Stimulated activated CD4-positive, alpha-beta T cell treated with anti-CD3 and anti-CD28 coated beads, Interleukin-1b, Interleukin-23, amount 100 ng/mL, for 48 hours (primary cell): ENCODE measurements around the gene ZNF775.

Experiments
- DNase-seq: peaks from one replicate; pipeline ENCODE4 v3.0.0-alpha.2; 2020

The ZNF775 gene

GRCh38 chr7:150351587-150352194 lies 27.4 kb upstream of the ZNF775 start:
- DNase-seq: no peak

GRCh38 chr7:150355666-150356059 lies 23.5 kb upstream of the ZNF775 start:
- DNase-seq: no peak

GRCh38 chr7:150356265-150356897 lies 22.7 kb upstream of the ZNF775 start:
- no peak for DNase-seq

- peak; percentile 66 for DNase-seq
These were observed 21.9 kb upstream of the ZNF775 start for GRCh38 chr7:150357270-150357669.

- no peak for DNase-seq
These were observed 21.2 kb upstream of the ZNF775 start for GRCh38 chr7:150357771-150358427.

GRCh38 chr7:150358433-150358832 lies 20.7 kb upstream of the ZNF775 start:
- DNase-seq: no peak

GRCh38 chr7:150358988-150359621 lies 20.0 kb upstream of the ZNF775 start:
- no peak for DNase-seq

GRCh38 chr7:150359622-150360362 lies 19.3 kb upstream of the ZNF775 start:
- no peak for DNase-seq

GRCh38 chr7:150360363-150361058 lies 18.6 kb upstream of the ZNF775 start:
- no peak for DNase-seq

GRCh38 chr7:150361402-150361801 lies 17.7 kb upstream of the ZNF775 start:
- no peak for DNase-seq

- DNase-seq: no peak
These were observed 17.1 kb upstream of the ZNF775 start for GRCh38 chr7:150361807-150362621.

- no peak for DNase-seq
These were observed 15.8 kb upstream of the ZNF775 start for GRCh38 chr7:150363370-150363769.

- DNase-seq: no peak
These were observed 15.3 kb upstream of the ZNF775 start for GRCh38 chr7:150363872-150364271.

GRCh38 chr7:150365194-150365593 lies 13.9 kb upstream of the ZNF775 start:
- DNase-seq: no peak

GRCh38 chr7:150365673-150366398 lies 13.3 kb upstream of the ZNF775 start:
- no peak for DNase-seq

- no peak for DNase-seq
These were observed 11.4 kb upstream of the ZNF775 start for GRCh38 chr7:150367677-150368095.

- peak; percentile 82 for DNase-seq
These were observed 10.8 kb upstream of the ZNF775 start, which contains the start of gene REPIN1 for GRCh38 chr7:150368096-150368883. REPIN1 (plus strand) TSS chr7:150368822; CDS start chr7:150369712, 890 bp downstream.

GRCh38 chr7:150368884-150369747 lies 10.0 kb upstream of the ZNF775 start:
- DNase-seq: peak; percentile 42
